HFF-Myc (cell line): Measurements from ENCODE around the gene ADTRP.

ENCODE experiments used
- DNase-seq: peaks from one replicate; pipeline ENCODE4 v3.0.0-alpha.2; 2011; ENCODE audit warnings: low read depth; ENCODE audit errors: extremely low read depth
- H3K4me3 ChIP-seq: replicated peaks from 2 replicates; pipeline ENCODE4 v1.5.1; 2011; ENCODE audit warnings: low read depth, mild to moderate bottlenecking, control low read depth, low read length
- TF ChIP-seq, protein P1 (sequence below): IDR thresholded peaks from 2 replicates; pipeline ENCODE4 v1.5.1; 2012; ENCODE audit warnings: mild to moderate bottlenecking, low read depth, low read length, control low read depth; ENCODE audit errors: missing control alignments

ADTRP gene

GRCh38 chr6:11755725-11756124 lies 22.9 kb downstream of the ADTRP start:
- no peak for DNase-seq
- TF ChIP-seq, protein P1, sequence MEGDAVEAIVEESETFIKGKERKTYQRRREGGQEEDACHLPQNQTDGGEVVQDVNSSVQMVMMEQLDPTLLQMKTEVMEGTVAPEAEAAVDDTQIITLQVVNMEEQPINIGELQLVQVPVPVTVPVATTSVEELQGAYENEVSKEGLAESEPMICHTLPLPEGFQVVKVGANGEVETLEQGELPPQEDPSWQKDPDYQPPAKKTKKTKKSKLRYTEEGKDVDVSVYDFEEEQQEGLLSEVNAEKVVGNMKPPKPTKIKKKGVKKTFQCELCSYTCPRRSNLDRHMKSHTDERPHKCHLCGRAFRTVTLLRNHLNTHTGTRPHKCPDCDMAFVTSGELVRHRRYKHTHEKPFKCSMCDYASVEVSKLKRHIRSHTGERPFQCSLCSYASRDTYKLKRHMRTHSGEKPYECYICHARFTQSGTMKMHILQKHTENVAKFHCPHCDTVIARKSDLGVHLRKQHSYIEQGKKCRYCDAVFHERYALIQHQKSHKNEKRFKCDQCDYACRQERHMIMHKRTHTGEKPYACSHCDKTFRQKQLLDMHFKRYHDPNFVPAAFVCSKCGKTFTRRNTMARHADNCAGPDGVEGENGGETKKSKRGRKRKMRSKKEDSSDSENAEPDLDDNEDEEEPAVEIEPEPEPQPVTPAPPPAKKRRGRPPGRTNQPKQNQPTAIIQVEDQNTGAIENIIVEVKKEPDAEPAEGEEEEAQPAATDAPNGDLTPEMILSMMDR = no peak
- H3K4me3 ChIP-seq = no peak overlapping the region

GRCh38 chr6:11754625-11755271 lies 23.9 kb downstream of the ADTRP start:
- TF ChIP-seq, protein P1 = no peak
- H3K4me3 ChIP-seq = no peak overlapping the region
- no peak for DNase-seq

GRCh38 chr6:11753798-11754197 lies 24.8 kb downstream of the ADTRP start:
- TF ChIP-seq, protein P1 = no peak
- no peak overlapping the region for H3K4me3 ChIP-seq
- DNase-seq = no peak

- no peak for DNase-seq
- TF ChIP-seq, protein P1 = no peak
- no peak overlapping the region for H3K4me3 ChIP-seq
Observed at GRCh38 chr6:11752360-11752759, 26.2 kb downstream of the ADTRP start.

- no peak overlapping the region for H3K4me3 ChIP-seq
- no peak for DNase-seq
- TF ChIP-seq, protein P1 = no peak
Observed at GRCh38 chr6:11750682-11751081, 27.9 kb downstream of the ADTRP start.

GRCh38 chr6:11748591-11749210 lies 29.9 kb downstream of the ADTRP start:
- no peak overlapping the region for H3K4me3 ChIP-seq
- no peak for DNase-seq
- TF ChIP-seq, protein P1 = no peak
